HT1080 (cell line): ENCODE measurements around the gene KRT84. TPM values are rescaled to one million over a fixed set of nuclear protein-coding genes. Genes with fewer than 3 reads are reported as not detected.
"Not testable (repeated sequence)": the region's sequence is repeated elsewhere in the genome, so short reads cannot be mapped to it uniquely, and the experiment has no call there.

Source experiments
- DNase-seq: peaks from one replicate; pipeline ENCODE4 v3.0.0-alpha.2; 2015; ENCODE audit warnings: low read depth
- total RNA-seq: library from RNA; depleted of rRNA; stranded (reverse); fragments of >200 nt; shearing (Covaris generic); gene quantifications from 2 replicates; pipeline ENCODE4 v1.2.3, GENCODE V29; 2014

The KRT84 gene
- total RNA-seq, 1 experiment from 2014 or later: not detected

DNA sequence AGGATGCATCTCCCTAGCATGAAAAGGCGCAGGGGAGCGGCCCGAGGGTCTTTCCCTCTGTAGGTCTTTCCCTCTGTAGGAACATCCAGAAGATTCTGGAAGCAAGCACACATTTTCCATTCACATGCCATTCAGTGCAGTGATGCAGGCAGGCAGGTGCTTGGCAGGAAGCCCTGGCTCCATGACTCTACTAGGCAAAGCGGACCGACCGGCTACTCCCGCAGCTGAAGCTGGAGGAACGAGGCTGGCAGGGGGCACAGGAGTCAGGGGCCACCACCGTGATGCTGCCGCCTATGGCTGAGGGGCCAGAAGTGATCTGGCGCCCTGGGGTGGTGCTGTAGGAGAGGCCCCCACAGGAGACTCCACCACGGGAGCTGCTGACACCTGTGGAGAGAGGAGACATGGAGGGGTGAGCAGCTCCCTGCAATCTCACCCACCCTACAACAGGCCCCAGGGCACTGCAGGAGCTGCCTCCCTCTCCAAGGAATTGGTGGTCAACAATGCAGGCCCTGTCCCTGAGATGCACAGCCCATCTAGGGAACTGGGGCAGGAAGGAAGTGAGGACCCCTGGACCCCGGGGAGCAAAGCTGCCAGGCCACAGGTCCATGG lies 24.7 kb downstream of the KRT84 start:
- no peak for DNase-seq

DNA sequence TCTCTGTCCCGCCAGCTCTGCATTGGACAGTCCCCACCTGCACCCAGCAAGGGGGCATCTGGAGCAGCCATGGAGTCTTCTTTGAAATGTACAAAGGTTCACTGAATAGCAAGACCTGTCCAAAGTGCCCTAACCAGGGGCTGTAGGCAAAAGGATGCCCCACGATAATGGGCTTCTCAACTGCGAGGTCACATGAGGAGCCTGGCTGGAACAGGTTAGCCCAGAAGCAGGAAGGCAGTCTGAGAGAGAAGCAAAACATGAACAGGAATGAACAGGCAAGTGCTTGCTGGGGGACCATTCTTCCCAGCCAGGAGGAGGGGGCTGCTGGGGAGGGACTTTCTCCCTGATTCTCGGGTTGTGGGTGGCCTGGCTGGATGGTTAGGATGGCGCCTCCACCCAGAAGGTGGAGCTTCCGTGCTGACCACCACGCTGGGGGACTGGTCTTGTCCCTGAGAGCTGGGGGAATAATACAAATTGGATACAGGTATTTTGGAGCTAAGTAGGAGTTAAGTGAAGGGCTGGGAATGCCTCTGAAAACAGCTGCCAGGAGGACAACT lies 25.3 kb downstream of the KRT84 start:
- DNase-seq: no peak

DNA sequence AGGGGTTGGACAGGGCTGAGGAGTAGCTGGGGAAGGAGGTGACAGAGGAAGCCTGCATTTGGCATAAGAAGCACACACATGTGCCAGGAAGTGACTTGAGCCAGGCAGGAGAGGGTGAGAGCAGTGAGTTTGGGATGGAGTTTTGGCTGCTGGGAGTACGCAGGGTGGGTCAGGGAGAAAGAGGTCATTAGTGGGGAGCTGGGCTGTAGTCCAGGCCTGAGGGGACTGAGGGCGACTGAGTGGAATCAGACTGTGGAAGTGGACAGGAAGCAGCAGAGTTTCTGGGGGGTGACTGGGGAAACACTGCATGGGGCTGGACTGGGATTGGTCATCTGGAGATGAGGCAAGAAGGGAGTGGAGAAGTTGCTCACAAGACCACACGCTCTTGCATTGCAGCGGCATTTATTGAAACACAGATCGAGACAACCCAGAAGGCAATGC lies 25.8 kb downstream of the KRT84 start:
- no peak for DNase-seq

DNA sequence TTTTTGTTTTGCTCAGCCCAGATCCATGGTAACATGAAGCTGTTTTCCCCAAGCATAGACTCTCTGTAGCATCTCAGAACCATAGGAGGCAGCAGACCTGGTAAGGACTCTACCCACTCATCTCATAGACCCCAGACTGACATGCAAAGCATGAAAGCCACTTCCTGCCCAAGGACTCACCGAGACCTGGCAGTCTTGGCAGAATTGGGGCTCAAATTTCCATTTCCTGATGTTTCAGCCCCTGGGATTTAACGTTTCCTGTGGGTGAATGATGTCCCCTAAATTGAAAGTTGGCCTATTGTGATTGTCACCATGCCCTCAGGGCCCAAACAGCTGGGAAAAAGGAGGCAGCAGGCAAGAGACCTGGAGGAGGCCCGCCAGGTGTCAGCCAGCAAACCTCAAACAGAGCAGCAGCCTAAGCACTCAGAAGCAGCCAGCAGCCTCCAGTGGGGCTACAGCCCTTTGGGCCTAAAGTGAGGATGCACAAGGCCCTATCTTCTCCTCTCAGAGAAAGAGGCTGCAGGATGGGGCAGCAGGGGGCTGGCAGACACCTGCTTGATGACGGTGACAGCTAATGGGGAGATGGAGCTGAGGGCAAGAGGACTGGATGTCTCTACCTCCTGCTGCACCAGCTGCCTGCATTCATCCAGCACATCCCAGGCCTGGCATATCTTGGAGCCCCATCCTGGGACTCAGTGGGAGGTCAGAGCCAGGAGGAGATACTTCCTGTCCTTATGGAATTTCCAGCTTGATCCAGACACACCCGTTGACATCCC lies 26.7 kb downstream of the KRT84 start:
- DNase-seq: peak; percentile 75

DNA sequence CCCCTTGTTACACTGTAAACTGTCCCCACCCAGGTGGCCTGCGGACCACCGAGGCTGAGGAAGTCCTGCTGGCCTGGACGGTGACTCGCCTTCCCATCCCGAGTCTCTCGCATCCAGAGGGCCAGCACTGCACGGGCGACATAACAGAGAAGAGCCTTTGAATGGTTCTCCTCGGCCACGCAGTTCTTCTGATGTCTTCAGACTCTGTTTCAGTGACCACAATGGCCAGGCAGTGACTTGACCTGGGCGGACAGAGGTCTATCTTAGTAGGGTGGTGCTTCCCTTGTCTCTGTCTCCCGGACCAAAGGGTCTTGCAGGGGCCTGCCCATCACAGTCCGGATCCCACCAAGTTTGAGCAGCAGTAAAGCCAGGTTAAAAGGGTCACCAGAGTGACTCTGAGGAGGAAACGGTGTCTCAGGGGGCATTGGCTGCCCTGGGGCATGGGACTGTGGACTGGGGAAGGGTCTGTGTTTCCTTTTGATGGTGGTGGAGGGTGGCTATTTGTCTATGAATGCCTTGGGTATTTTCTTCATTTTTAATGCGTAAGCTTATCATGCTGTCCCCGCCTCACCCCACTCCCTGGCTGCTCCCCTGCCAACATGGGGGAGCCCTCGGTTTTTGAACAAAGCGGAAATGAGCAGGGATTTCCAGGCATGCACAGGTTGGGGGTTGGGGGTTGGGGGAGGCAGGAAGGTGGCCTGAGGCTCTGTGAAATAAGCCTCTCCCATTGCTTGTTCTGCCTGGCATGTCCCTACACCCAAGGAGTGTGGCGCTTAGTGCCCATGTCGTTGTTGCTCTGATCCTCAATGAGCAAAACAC lies 28.5 kb downstream of the KRT84 start:
- no peak for DNase-seq

DNA sequence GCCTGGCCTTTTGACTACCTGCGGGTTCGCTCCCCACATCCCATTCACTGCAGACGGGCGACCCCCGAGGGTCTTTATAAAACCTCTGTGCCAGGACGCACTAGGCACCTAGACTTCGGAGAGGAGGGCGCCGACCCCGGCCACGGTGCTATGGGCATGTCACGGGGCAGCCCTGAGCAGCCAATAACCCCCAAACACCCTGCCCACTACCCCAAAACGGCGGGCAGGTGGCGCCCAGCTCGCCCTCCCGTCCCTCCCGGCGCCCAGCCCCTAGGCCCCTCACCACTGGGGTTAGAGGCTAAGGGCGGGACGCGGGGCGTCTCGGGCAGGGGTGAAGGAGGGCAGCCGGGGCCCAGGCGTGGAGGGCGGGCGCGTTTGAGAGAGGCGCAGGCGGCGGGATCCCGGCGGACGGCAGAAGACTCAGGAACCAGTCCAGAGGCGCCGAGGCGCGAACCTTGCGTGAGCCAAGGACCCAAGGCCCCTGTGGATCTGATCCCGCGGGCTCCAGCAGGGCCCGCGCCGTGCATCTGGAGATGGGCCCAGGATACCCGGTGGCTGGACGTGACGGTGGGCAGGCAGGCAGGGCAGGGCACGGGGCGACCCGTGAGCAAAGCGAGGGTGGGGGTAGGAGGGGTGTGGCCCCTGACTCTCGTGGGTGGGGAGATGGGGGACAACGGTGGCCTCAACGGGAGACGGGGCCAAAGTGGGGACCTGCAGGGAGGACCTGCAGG lies 29.3 kb downstream of the KRT84 start:
- no peak for DNase-seq

DNA sequence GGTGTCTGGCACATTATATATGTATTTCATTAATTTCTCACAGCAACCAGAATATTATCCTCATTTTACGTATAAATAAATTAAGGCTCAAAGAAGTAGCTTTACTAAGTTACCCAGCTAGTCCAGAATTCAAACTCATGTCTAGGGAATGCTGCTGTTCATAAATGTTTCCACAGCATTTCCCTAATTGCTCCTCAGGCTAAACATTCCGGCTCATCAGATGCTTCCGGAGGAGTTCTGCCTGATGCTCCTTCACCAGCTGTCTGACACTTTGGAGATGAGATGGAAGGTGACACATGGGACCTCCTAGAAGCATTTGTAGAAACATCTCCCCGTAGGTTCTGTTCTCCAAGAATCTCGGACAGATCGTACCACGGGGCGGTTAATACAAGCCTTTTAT lies 30.3 kb downstream of the KRT84 start:
- DNase-seq: no peak

DNA sequence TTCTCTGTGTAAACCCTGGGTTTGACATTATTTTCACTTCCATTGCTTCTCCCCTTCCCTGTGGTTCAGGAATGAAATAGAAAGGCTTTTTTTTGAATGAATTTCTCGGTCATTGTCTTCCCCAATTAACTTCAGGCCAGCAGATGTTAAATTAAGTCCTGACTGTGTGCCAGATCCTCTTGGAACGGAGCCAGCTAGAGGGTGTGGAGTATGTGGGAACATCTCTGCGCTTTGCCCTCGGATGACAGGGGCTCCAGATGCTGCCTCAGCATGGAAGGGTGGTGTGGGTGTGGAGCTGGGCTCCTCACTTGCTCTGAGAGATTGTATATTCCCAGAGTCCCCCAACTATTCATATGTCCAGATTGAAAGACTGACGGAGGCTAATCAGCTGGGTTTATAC lies 31.3 kb downstream of the KRT84 start:
- DNase-seq: no peak

DNA sequence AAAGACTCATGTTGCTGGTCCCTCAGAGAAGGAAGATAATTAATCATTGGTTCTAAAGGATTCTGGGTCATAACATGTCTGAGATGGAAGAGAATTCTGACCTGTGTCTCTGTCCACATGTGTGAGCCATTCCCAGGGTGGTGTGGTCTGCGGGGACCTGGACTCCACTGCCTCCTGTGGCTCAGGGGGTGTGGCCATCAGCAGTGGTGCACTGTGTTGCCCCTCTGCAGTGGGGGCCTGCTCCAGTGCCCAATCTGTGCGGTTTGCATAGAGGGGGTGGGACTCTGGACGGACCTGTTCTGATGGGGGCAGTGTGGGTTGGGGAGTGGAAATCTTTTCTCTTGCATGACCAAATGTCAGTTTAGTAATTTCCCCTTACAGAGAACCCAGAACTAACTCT lies 31.7 kb downstream of the KRT84 start:
- DNase-seq: no peak

DNA sequence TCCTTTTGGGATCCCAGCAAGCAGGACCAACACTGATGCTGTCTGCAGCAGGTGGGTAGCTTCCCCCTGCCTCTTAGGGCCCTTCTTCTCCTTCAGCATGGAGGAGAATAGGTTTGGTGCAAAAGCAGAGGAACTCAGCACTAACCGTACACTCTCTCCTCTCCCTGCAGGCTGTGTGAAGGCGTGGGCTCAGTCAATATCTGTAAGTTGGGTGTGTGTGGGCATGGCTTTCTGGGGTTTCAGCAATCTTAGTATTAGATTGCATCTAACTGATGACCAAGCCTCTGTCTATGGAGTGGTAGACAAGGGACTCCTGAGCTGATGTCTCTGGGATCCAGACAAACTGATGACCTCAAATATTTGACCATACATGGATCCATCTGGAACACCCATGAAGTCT lies 32.5 kb downstream of the KRT84 start:
- DNase-seq: no peak

DNA sequence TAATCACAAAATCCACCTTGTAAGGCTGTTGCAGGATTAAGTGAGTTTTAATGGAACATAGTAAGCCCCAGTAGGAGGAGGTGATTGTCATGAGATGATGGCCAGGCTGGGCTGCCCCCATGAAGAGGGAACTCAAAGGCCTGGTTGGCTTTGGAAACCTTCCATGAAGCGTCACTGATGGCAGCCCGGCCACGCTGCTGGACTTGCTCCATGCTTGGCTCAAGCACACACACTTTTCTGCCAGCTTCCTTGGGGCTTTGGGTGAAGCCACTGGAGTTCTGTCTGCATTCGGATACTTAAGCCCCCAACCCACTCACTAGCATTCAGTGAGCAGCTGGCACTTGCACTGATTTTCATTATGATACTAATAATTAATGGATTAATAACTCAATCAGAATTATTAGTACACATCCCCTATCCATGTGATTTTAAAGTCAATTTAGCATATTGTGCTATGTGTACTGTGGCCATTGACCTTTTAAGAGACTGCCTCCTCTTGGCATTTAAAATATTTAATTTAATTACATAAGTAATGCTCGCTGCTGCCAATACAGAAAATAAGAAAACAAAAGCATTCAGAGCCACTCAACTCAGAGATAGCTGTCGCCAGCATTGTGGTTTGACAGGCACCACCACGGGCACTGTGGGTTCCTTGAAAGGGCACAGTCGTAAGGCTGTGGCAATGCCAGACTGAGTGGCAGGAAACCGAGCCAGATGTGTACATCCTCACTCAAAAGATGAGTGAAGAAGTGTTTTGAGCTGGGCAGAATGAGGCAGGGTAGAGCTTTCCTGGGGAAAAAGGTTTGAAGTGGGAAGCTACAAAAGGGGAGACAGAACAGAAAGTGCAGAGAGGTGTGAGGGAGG lies 34.0 kb downstream of the KRT84 start:
- no peak for DNase-seq

DNA sequence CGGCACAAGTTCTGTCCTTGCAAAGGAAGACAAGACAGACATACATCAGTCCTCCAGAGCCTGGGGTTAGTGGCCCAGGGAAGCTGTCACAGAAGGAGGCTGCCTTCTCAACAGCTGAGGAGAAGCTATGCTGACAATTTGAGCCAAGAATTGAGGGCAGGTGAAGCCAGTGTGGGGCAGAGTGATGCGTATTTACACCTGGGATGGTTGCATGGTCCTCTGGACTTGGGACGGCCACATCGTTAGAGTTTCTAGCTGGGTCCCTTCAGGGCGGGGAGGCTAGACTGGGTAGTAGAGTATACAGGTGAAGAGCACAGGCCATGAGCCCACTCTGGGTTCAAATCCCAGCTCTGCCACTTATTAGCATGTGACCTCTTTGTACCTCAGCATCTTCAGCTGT lies 34.7 kb downstream of the KRT84 start:
- DNase-seq: no peak

DNA sequence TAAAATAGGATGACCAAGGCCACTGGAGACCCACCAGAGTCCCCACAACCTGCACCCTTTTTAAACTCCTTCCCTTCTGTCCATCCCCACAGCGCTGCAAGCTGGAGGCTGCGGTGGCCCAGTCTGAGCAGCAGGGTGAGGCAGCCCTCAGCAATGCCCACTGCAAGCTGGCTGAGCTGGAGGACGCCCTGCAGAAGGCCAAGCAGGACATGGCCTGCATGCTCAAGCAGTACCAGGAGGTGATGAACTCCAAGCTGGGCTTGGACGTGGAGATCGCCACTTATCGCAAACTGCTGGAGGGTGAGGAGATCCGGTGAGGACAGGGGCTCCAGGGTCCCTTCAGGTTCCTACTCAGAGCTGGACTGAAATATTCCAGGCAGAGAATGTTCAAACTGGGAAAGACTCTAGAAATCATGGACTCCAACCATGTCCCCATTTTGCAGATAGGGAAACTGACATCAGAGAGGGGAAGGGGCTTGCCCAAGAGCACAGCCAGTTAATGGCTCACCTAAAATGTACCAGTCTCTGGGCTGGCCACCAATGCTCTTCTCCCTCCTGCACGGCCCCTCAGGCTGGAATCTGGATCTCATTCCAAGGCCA lies 35.3 kb downstream of the KRT84 start:
- DNase-seq: no peak

DNA sequence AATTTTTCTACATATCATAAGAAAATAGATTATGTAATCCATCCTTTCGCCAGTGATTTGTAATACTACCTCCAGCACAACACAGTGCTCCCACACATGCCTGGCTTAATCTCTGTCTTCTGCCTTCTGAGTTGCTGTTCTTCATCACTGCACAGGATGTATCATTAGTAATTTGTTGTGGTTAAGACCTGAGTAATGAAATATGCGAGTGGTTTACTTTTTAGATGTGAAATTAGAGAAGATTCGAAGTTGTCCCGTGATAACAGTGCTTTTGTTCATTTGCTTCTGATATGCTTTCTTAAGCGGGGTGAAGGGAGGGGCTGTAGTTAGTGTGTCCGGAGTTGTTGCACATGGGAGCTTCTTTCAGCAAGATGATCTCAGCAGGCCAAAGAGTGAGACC lies 36.3 kb downstream of the KRT84 start:
- DNase-seq: peak; percentile 65

DNA sequence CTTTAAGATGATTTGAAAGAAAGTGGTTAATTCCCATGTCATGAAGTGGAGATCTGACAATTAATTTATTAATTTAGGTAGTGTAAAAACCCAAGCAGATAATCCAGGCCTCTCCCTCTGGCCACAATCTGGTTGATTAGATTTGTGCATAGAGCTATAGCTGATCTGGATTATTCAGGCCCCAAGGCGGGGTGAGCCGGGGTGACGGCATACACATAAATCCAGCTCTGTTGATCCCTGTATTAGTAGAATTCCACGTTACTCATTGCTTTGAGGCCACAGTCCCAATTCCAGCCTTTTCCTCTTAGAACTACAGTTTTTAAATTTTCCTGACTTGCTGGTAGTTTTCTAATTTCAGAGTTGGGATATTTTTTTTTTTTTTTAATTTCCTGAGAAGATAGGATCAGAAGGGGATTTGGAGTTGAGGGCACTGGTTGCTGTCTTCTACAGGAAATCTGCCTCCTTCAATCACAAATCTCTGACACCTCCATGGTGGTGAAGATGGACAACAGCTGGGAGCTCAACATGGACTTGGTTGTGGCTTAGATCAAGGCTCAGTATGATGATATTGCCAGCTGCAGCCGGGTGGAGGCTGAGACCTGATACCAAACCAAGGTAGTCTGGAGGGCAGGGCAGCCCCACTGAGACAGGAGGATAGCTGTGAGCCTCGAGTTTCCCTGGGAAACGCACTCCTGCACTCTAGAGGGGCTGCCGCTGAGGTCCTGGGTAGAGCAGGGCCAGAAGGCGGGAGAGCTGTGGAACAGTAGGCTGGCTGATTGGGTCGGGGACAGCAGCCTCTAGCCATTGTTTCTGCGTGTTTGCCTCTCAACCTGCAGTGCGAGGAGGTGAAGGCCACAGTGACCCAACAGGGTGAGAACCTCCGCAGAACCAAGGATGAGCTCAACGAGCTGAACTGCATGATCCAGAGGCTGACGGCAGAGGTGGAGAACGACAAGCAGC lies 37.6 kb downstream of the KRT84 start:
- DNase-seq: no peak

DNA sequence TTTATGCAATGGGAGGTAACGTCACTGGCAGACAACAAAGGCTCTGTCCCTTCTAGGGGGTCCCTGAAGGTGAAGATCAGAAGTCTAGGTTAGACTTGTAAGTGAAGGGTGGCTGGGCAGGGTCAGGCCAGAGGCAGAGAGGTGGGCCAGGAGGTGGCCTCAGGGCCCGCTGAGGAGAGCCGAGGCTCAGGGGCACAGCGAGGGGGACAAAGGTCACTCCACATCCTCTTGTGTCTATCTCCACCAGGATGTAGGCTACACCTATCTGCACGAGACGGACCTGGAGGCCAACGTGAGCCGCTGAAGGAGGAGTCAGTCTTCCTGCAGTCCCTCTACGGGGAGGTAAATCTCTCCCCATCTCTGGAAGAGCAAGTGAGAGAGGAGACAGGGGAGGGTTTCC lies 38.4 kb downstream of the KRT84 start:
- no peak for DNase-seq

DNA sequence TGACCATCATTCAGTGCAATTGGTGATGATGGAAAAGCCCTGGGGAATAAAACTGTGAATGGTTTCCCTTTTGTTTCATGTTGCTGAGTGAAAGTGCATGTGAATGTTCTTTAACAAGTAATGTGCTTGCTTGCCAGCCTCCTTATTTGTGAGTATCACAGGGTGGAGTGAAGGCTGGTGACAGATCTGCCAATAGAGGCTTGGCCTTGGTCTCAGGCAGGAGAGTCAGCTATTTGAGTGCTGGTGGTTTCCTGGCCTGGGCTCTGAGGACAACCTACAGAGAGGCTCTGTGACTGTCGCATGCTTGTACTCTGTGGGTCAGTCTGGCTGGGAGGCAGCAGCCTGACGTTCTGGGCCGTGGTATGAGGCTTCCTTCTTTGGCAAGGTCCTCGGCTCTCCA lies 38.9 kb downstream of the KRT84 start:
- no peak for DNase-seq

DNA sequence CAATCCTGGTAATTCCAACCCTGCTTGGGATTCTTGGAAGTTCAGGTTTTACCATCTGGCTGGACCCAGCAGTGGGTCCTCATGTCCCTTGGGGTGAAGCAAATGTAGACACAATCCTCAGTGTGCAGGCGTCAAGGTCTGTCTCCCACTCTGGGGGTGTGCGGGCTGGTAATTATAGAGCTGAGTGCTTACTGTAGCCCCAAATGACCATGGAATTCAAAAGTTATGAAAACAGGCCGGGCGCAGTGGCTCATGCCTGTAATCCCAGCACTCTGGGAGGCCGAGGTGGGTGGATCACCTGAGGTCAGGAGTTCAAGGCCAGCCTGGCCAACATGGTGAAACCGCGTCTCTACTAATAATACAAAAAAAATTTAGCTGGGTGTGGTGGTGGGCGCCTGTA lies 40.4 kb downstream of the KRT84 start:
- not testable (repeated sequence) for DNase-seq

DNA sequence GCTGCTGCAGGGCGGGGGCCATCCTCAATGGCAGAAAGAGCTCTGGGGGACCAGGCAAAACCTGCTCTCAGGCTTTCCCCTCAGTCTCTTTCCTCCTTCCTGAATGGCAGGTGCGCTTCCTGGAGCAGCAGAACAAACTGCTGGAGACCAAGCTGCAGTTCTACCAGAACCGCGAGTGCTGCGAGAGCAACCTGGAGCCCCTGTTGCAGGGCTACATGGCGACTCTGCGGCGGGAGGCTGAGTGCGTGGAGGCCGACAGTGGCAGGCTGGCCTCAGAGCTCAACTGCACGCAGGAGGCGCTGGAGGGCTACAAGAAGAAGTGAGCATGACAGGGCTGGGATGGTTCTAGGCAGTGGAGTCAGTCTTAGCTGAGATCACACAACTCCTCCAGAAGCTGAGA lies 41.3 kb downstream of the KRT84 start:
- DNase-seq: no peak
